Nephron progenitor cell (in vitro differentiated cells): ENCODE results near the gene TAF1C.
A peak's percentile ranks its signal among the peaks of the same experiment; 100 is the strongest.

Source experiments
- DNase-seq: peaks from one replicate; pipeline ENCODE4 v3.0.0; 2021
- H3K27ac Mint-ChIP-seq: 2 replicates; pipeline ENCODE4 v1.8.0; 2021; ENCODE audit warnings: mild to moderate bottlenecking, moderate library complexity, mixed read lengths
- H3K27me3 Mint-ChIP-seq: 2 replicates; pipeline ENCODE4 v1.8.0; 2021; ENCODE audit warnings: mild to moderate bottlenecking, low read depth, mixed read lengths; ENCODE audit not compliant: poor library complexity
- H3K36me3 Mint-ChIP-seq: 2 replicates; pipeline ENCODE4 v1.8.0; 2021; ENCODE audit warnings: low read depth, mixed read lengths
- H3K4me1 Mint-ChIP-seq: 2 replicates; pipeline ENCODE4 v1.8.0; 2021; ENCODE audit warnings: mixed read lengths
- H3K4me3 Mint-ChIP-seq: 2 replicates; pipeline ENCODE4 v1.8.0; 2021; ENCODE audit warnings: mild to moderate bottlenecking, moderate library complexity, mixed read lengths
- H3K9me3 Mint-ChIP-seq: 2 replicates; pipeline ENCODE4 v1.8.0; 2021; ENCODE audit warnings: mild to moderate bottlenecking, moderate library complexity, mixed read lengths
- TF ChIP-seq, protein P1 (sequence below): fragments of 200-600 bp; sonication (generic); IDR thresholded peaks from 2 replicates; pipeline ENCODE4 v1.5.0; 2021; ENCODE audit warnings: antibody characterized with exemption

The TAF1C gene

DNA sequence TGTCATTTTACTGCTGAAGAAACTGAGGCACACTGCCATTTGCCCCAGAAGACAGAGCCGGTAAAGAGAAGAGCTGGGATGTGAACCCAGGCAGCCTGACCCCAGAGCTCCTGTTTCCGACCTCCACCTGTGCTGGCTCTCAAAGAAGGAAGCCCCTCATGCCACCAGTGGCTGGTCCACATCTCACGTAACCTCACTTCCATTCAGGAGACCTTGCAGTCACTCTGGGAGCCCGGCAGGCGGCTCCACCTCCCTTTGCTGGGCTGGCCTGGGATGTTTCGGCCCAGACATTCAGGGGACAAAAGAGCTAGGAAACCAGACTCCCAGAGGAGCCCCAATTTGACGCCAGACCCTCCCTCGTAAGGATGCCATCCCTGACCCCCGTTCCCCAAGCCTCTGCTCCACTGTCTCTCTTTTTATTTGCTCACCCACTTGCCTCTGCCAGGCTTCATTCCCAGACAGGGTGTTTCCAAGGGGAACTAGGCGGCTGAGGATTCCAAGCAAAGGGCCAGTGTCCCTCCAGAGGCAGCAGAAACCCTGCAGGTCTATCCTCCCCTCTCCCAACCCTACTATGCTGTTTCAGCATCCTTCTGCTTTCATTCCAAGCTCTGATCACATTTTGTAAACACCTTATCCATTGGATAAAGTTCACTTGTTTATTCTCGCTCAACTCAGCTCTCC, 2.8 kb downstream of the TAF1C start:
- TF ChIP-seq, protein P1, sequence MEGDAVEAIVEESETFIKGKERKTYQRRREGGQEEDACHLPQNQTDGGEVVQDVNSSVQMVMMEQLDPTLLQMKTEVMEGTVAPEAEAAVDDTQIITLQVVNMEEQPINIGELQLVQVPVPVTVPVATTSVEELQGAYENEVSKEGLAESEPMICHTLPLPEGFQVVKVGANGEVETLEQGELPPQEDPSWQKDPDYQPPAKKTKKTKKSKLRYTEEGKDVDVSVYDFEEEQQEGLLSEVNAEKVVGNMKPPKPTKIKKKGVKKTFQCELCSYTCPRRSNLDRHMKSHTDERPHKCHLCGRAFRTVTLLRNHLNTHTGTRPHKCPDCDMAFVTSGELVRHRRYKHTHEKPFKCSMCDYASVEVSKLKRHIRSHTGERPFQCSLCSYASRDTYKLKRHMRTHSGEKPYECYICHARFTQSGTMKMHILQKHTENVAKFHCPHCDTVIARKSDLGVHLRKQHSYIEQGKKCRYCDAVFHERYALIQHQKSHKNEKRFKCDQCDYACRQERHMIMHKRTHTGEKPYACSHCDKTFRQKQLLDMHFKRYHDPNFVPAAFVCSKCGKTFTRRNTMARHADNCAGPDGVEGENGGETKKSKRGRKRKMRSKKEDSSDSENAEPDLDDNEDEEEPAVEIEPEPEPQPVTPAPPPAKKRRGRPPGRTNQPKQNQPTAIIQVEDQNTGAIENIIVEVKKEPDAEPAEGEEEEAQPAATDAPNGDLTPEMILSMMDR = no peak

DNA sequence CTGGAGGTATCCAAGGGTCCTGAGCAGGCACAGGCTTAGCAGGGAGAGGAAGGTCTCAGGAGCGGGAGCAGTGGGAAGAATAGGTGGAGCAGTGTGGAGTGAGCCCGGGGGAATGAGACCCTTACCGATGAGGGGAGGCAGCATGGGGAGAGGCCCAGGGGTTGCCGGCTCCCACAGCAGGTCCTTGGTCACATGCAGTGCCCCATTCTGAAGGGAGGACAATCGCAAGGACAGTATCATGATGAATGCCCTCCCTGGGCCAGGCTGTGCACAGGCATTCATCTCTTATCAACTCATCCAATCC, 3.3 kb downstream of the TAF1C start:
- peaks cover 22% of the 10 kb centered on the region for H3K4me1 Mint-ChIP-seq
- TF ChIP-seq, protein P1 = no peak
- H3K27ac Mint-ChIP-seq = no peak overlapping the region
- no peaks in the 10 kb centered on the region for H3K9me3 Mint-ChIP-seq
- H3K36me3 Mint-ChIP-seq = peaks cover 19% of the 10 kb centered on the region
- H3K27me3 Mint-ChIP-seq = no peaks in the 10 kb centered on the region
- no peak overlapping the region for H3K4me3 Mint-ChIP-seq
- no peak for DNase-seq

More for the DNA sequence above, 2.8 kb downstream of the TAF1C start:
- H3K9me3 Mint-ChIP-seq = no peaks in the 10 kb centered on the region
- H3K4me1 Mint-ChIP-seq = peaks cover 19% of the 10 kb centered on the region
- no peak overlapping the region for H3K27ac Mint-ChIP-seq
- H3K27me3 Mint-ChIP-seq = no peaks in the 10 kb centered on the region
- peak overlapping the region; percentile 18 for H3K4me3 Mint-ChIP-seq
- no peak for DNase-seq
- H3K36me3 Mint-ChIP-seq = peaks cover 19% of the 10 kb centered on the region

DNA sequence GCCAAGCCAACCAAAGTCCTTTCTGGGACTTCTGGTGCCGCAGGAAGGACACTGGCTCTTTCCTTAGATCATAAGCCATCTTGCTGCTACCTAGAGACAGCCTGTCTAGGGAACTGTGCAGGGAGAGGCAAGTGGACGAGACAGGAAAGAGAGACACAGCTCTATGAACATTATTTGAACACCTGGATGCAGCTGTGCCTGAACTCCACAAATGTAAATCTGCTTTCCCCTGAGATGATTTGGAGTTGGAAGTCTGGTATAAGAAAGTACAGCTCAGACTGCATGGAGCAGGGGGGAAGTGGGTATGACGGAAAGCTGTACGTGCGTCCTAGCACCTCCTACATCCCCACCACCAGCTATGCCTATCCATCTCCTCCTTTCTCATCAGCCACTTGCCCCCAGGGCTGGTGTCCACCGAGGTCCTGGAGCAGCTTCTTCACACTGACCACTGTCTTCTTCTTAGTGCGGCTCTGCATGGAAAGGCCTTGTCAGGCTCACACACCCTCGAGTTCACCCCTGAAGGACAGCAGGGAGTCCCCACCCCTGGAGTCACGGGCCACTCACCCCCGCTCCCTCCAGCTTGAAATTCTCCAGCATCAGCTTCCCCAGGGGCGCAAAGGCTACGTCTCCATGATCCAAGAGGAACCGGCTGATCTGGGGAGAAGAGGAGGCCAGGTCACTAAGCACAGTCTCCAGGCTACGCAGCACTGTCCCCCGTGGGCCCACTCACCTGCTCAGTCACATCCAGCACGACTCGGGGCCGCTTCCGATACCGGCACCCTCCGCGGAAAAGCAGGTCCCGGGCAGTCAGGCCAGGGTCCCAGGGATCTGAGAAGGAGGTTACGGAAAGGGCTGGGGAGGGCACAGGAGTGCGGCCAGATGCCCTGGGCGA, 3.9 kb downstream of the TAF1C start:
- no peak overlapping the region for H3K4me3 Mint-ChIP-seq
- no peak for DNase-seq
- no peak overlapping the region for H3K27ac Mint-ChIP-seq
- no peaks in the 10 kb centered on the region for H3K27me3 Mint-ChIP-seq
- no peaks in the 10 kb centered on the region for H3K9me3 Mint-ChIP-seq
- peaks cover 24% of the 10 kb centered on the region for H3K36me3 Mint-ChIP-seq
- TF ChIP-seq, protein P1 = no peak
- peaks cover 28% of the 10 kb centered on the region for H3K4me1 Mint-ChIP-seq

DNA sequence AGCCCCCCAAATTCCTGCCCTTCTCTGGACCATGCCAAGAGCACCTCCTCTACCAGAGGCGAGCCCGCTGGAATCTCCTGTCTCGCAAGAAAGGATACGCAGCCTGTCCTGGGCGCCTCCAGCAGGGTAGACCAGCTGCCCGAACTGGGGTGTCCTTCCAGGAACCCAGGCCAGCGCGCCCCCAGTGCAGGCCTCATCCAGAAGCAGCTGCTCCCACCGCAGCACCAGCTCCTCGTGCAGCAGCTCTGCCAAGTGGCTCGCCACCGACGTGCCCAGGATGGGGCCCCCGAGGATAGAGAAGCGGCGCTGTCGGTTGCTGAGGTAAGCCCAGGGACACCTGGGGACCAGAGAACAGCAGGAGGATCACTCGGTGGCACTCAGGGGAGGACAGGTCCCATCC, 4.8 kb downstream of the TAF1C start:
- no peak overlapping the region for H3K27ac Mint-ChIP-seq
- H3K4me1 Mint-ChIP-seq = peaks cover 36% of the 10 kb centered on the region
- H3K27me3 Mint-ChIP-seq = no peaks in the 10 kb centered on the region
- TF ChIP-seq, protein P1 = no peak
- no peaks in the 10 kb centered on the region for H3K9me3 Mint-ChIP-seq
- no peak overlapping the region for H3K4me3 Mint-ChIP-seq
- no peak for DNase-seq
- H3K36me3 Mint-ChIP-seq = peaks cover 26% of the 10 kb centered on the region

DNA sequence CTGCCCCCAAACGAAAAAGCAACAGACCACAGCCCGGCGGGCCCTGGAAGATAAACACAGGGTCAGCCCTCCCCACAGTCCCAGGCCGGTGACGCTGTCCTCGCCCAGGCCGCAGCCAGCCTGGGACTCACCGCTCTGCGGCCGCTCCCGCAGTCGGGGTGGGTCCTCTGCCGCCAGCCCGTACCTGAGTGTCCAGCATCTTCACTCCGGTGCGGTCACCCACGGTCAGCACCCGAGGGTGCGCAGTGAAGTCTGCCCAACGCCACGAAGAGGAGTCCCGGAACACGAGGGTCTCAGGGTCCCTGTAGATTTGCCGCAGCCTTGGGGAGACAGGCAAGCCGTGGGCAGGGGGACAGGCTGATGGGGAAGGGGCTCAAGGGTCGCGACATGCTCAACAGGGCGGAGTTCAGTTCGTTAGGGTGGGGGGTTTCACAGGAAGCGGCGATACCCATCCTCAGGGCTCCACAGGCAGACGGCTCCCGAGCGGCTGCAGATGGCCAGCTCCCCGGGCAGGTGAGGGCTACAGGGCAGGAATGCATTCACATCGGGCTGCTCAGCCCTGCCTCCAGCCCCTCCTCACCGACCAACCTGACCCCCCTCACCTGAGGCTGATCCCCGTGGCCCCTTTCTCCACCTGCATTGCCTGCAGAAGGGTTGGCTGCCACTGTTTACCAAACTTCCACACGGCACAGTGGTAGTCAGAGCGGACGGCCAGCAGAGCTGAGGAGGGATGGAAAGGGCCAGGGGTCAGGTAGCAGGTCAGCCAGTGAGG, 5.5 kb downstream of the TAF1C start:
- no peak overlapping the region for H3K4me3 Mint-ChIP-seq
- TF ChIP-seq, protein P1 = no peak
- H3K27ac Mint-ChIP-seq = no peak overlapping the region
- no peaks in the 10 kb centered on the region for H3K27me3 Mint-ChIP-seq
- H3K36me3 Mint-ChIP-seq = peaks cover 26% of the 10 kb centered on the region
- peaks cover 44% of the 10 kb centered on the region for H3K4me1 Mint-ChIP-seq
- H3K9me3 Mint-ChIP-seq = no peaks in the 10 kb centered on the region
- DNase-seq = no peak
